Inflammatory macrophage treated with lipopolysaccharide for 4 hours (primary cell): ENCODE results near the gene FEZF1.
"Not testable (repeated sequence)": the region's sequence is repeated elsewhere in the genome, so short reads cannot be mapped to it uniquely, and the experiment has no call there.

Experiments
- DNase-seq: peaks from one replicate; pipeline ENCODE4 v3.0.0-alpha.2; 2020

The FEZF1 gene

GRCh38 chr7:122306320-122307227, 2.0 kb upstream of the FEZF1 start:
- DNase-seq = no peak

GRCh38 chr7:122305475-122306319, 1.1 kb upstream of the FEZF1 start:
- DNase-seq = no peak

GRCh38 chr7:122304996-122305421, 459 bp upstream of the FEZF1 start:
- DNase-seq = no peak

- no peak for DNase-seq
Measured at GRCh38 chr7:122303531-122304318, 825 bp downstream of the FEZF1 start.

GRCh38 chr7:122302761-122303530, 1.6 kb downstream of the FEZF1 start:
- no peak for DNase-seq

GRCh38 chr7:122301858-122302760, 2.4 kb downstream of the FEZF1 start:
- DNase-seq = no peak

- DNase-seq = no peak
Measured at GRCh38 chr7:122300956-122301833, 3.4 kb downstream of the FEZF1 start.

GRCh38 chr7:122300211-122300932, 4.2 kb downstream of the FEZF1 start:
- DNase-seq = no peak

GRCh38 chr7:122299624-122300210, 4.8 kb downstream of the FEZF1 start:
- DNase-seq = no peak

GRCh38 chr7:122298618-122299017, 5.9 kb downstream of the FEZF1 start:
- no peak for DNase-seq

GRCh38 chr7:122298131-122298530, 6.4 kb downstream of the FEZF1 start:
- DNase-seq = no peak

GRCh38 chr7:122291189-122291588, 13.4 kb downstream of the FEZF1 start:
- no peak for DNase-seq

GRCh38 chr7:122290476-122290875, 14.1 kb downstream of the FEZF1 start:
- DNase-seq = no peak

- DNase-seq = no peak
Measured at GRCh38 chr7:122289426-122289825, 15.1 kb downstream of the FEZF1 start.

GRCh38 chr7:122284608-122285007, 19.9 kb downstream of the FEZF1 start:
- DNase-seq = not testable (repeated sequence)

- no peak for DNase-seq
Measured at GRCh38 chr7:122273117-122273516, 31.4 kb downstream of the FEZF1 start.

- no peak for DNase-seq
Measured at GRCh38 chr7:122269241-122269640, 35.3 kb downstream of the FEZF1 start.

GRCh38 chr7:122268101-122268500, 36.4 kb downstream of the FEZF1 start:
- no peak for DNase-seq

GRCh38 chr7:122262246-122262645, 42.3 kb downstream of the FEZF1 start:
- DNase-seq = no peak
